ENCODE data around the gene FAF2. TPM values are rescaled to one million over a fixed set of nuclear protein-coding genes. Genes with fewer than 3 reads are reported as not detected.

FAF2 gene
- total and polyA plus RNA-seq, 2 donors (not counting 3 experiments of a cell fraction or from before 2014, with no cell fraction given) = 27.9 to 43.5 TPM

DNA sequence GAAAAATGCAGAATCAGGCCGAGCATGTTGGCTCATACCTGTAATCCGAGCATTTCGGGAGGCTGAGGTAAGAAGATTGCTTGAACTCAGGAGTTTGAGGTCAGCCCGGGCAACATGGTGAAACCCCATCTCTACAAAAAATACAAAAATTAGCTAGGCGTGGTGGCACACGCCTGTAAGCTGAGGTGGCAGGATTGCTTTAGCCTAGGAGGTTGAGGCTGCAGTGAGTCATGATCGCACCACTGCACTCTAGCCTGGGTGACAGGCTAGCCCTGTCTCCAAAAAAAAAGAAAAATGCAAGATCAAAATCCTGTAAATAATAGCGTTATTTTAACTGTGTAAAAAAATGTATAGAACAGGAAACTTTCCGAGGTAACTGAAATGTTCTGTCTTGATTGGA lies 49.7 kb downstream of the FAF2 start:
- Histone ChIP-seq H3K27me3 (ENCODE audit: control insufficient read depth in 2 of 2, insufficient read depth in 2 of 2, low read length in 2 of 2) (no peaks in the 10 kb centered on the region), H2AFZ (ENCODE audit: low read depth, low read length) (no peak overlapping the region), H3K4me1 (ENCODE audit: control insufficient read depth, extremely low read depth, insufficient read depth, low read length) (no peaks in the 10 kb centered on the region), H3K9me1 (replicated peaks; ENCODE audit: control insufficient read depth, extremely low read depth, insufficient read depth, low read length) (no peaks in the 10 kb centered on the region), H3K4me3 (replicated peaks in 1 of 3; ENCODE audit: insufficient read depth in 1 of 3, low read depth in 1 of 3, low read length in 3 of 3) (no peak overlapping the region), H4K20me1 (replicated peaks; ENCODE audit: control insufficient read depth, extremely low read depth, insufficient read depth, low read length) (no peaks in the 10 kb centered on the region), H3K27ac (ENCODE audit: insufficient read depth, low read depth, low read length) (no peak overlapping the region), H3K9ac (replicated peaks; ENCODE audit: extremely low read depth, insufficient read depth, low read length) (no peak overlapping the region), H3K36me3 (ENCODE audit: control insufficient read depth in 2 of 2, extremely low read depth in 1 of 2, insufficient read depth in 2 of 2, low read length in 2 of 2) (peaks cover 30 to 34% of the 10 kb centered on the region in 2 experiments), H3K4me2 (ENCODE audit: insufficient read depth, low read length) (no peak overlapping the region), H3K9me3 (replicated peaks; ENCODE audit: control insufficient read depth, insufficient read depth, low read length) (no peaks in the 10 kb centered on the region), H3K79me2 (ENCODE audit: control insufficient read depth, insufficient read depth, low read length) (no peaks in the 10 kb centered on the region)
- intact Hi-C loops (cut with micrococcal nuclease) = no loop called here
- dilution Hi-C loops (cut with MboI; ENCODE audit: extremely low pct_ligation_motif_present, low sequenced_read_pairs) = no loop called here
- ChIA-PET CTCF (interaction anchor here (1.4 kb wide), 1 partner anchor 50 kb away, joined by 3 read pairs; no protein-coding TSS in a partner anchor), POLR2A (no interaction called here)
- TF ChIP-seq, protein P1, sequence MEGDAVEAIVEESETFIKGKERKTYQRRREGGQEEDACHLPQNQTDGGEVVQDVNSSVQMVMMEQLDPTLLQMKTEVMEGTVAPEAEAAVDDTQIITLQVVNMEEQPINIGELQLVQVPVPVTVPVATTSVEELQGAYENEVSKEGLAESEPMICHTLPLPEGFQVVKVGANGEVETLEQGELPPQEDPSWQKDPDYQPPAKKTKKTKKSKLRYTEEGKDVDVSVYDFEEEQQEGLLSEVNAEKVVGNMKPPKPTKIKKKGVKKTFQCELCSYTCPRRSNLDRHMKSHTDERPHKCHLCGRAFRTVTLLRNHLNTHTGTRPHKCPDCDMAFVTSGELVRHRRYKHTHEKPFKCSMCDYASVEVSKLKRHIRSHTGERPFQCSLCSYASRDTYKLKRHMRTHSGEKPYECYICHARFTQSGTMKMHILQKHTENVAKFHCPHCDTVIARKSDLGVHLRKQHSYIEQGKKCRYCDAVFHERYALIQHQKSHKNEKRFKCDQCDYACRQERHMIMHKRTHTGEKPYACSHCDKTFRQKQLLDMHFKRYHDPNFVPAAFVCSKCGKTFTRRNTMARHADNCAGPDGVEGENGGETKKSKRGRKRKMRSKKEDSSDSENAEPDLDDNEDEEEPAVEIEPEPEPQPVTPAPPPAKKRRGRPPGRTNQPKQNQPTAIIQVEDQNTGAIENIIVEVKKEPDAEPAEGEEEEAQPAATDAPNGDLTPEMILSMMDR (IDR thresholded peaks at IDR 0.05; ENCODE audit: extremely low read depth in 1 of 2, insufficient read depth in 1 of 2, low read depth in 1 of 2, low read length in 2 of 2) = no peak
- TF ChIP-seq FOS (IDR thresholded peaks at IDR 0.05; ENCODE audit: borderline replicate concordance, insufficient read depth, low read length) (no peak), GATA2 (IDR thresholded peaks at IDR 0.05; ENCODE audit: insufficient read depth, insufficient read length, low read depth, low read length) (no peak), MYC (IDR thresholded peaks at IDR 0.05; ENCODE audit: low read depth, low read length) (no peak), EZH2 (IDR thresholded peaks at IDR 0.05; ENCODE audit: borderline replicate concordance, low read depth, low read length, severe bottlenecking) (no peak), POLR2A (IDR thresholded peaks at IDR 0.05; ENCODE audit: low read depth, low read length) (no peak), JUN (IDR thresholded peaks at IDR 0.05; ENCODE audit: borderline replicate concordance, insufficient read depth, insufficient read length, low read depth) (no peak), POLR2AphosphoS5 (IDR thresholded peaks at IDR 0.05; ENCODE audit: insufficient read depth, low read depth, low read length) (no peak)
- TF ChIP-seq, protein P2, sequence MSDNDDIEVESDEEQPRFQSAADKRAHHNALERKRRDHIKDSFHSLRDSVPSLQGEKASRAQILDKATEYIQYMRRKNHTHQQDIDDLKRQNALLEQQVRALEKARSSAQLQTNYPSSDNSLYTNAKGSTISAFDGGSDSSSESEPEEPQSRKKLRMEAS (IDR thresholded peaks at IDR 0.05; ENCODE audit: insufficient read depth, insufficient read length) = no peak
- no TSS peak for BruUV-seq (replicated peaks)
- FAIRE-seq (no peak), DNase-seq (ENCODE audit: low read depth, low spot score) (no peak)

All from endothelial cell of umbilical vein (primary cell).